ENCODE results near the gene TMOD1.

The TMOD1 gene

GRCh38 chr9:97478301-97478981 is 23.0 kb upstream of the TMOD1 start:
- no peak for ATAC-seq
- TF ChIP-seq BACH2 (CRISPR knock-in tag; IDR thresholded peaks at IDR 0.05; ENCODE audit: borderline replicate concordance) (no peak), POU6F1 (CRISPR knock-in tag; IDR thresholded peaks at IDR 0.05; ENCODE audit: borderline replicate concordance, low read depth) (no peak), TCF4 (CRISPR knock-in tag; IDR thresholded peaks at IDR 0.05; ENCODE audit: borderline replicate concordance) (no peak; the same call in 1 of the 2 replicates), ZC3H10 (CRISPR knock-in tag; IDR thresholded peaks at IDR 0.05) (no peak), GLIS3 (CRISPR knock-in tag; IDR thresholded peaks at IDR 0.05) (no peak), CREB5 (CRISPR knock-in tag; IDR thresholded peaks at IDR 0.05; ENCODE audit: low read depth) (no peak), SNAI2 (CRISPR knock-in tag; IDR thresholded peaks at IDR 0.05) (no peak), OSR1 (CRISPR knock-in tag; IDR thresholded peaks at IDR 0.05) (no peak), ZNF70 (CRISPR knock-in tag; IDR thresholded peaks at IDR 0.05) (no peak), ISL1 (CRISPR knock-in tag; IDR thresholded peaks at IDR 0.05) (no peak), ZFP30 (CRISPR knock-in tag; IDR thresholded peaks at IDR 0.05) (no peak), CSDC2 (CRISPR knock-in tag; IDR thresholded peaks at IDR 0.05) (no peak)

- TF ChIP-seq ZNF70 (CRISPR knock-in tag; IDR thresholded peaks at IDR 0.05), result no peak
- TF ChIP-seq ARNTL (CRISPR knock-in tag; IDR thresholded peaks at IDR 0.05; ENCODE audit: borderline replicate concordance, low read depth), result no peak
- TF ChIP-seq SNAI2 (CRISPR knock-in tag; IDR thresholded peaks at IDR 0.05), result no peak
- TF ChIP-seq CSDC2 (CRISPR knock-in tag; IDR thresholded peaks at IDR 0.05), result no peak
- no peak for TF ChIP-seq RARB (CRISPR knock-in tag; IDR thresholded peaks at IDR 0.05)
- no peak for TF ChIP-seq ESRRG (CRISPR knock-in tag; IDR thresholded peaks at IDR 0.05)
- no peak for TF ChIP-seq ZNF8 (CRISPR knock-in tag; IDR thresholded peaks at IDR 0.05)
- TF ChIP-seq TOX (CRISPR knock-in tag; IDR thresholded peaks at IDR 0.05; ENCODE audit: borderline replicate concordance), result no peak
- no peak for TF ChIP-seq OSR1 (CRISPR knock-in tag; IDR thresholded peaks at IDR 0.05)
- no peak for TF ChIP-seq ZNF565 (CRISPR knock-in tag; conservative IDR thresholded peaks at IDR 0.05; ENCODE audit: low read depth)
- TF ChIP-seq ISL1 (CRISPR knock-in tag; IDR thresholded peaks at IDR 0.05), result no peak
- TF ChIP-seq GLIS3 (CRISPR knock-in tag; IDR thresholded peaks at IDR 0.05), result no peak
- ATAC-seq, result no peak
These were observed 21.8 kb upstream of the TMOD1 start for GRCh38 chr9:97479496-97480159.

GRCh38 chr9:97480174-97480573 is 21.3 kb upstream of the TMOD1 start:
- no peak; the same call in 2 of the 3 replicates for ATAC-seq
- TF ChIP-seq TSHZ2 (CRISPR knock-in tag; IDR thresholded peaks at IDR 0.05) (no peak), ZNF8 (CRISPR knock-in tag; IDR thresholded peaks at IDR 0.05) (no peak), ZC3H10 (CRISPR knock-in tag; IDR thresholded peaks at IDR 0.05) (no peak), ISL1 (CRISPR knock-in tag; IDR thresholded peaks at IDR 0.05) (no peak), ZNF565 (CRISPR knock-in tag; conservative IDR thresholded peaks at IDR 0.05; ENCODE audit: low read depth) (no peak), ESRRG (CRISPR knock-in tag; IDR thresholded peaks at IDR 0.05) (no peak), CSDC2 (CRISPR knock-in tag; IDR thresholded peaks at IDR 0.05) (no peak), ZFP30 (CRISPR knock-in tag; IDR thresholded peaks at IDR 0.05) (no peak), TOX (CRISPR knock-in tag; IDR thresholded peaks at IDR 0.05; ENCODE audit: borderline replicate concordance) (no peak), CREB5 (CRISPR knock-in tag; IDR thresholded peaks at IDR 0.05; ENCODE audit: low read depth) (no peak), GLIS3 (CRISPR knock-in tag; IDR thresholded peaks at IDR 0.05) (no peak), CSRNP3 (CRISPR knock-in tag; IDR thresholded peaks at IDR 0.05) (no peak), RARB (CRISPR knock-in tag; IDR thresholded peaks at IDR 0.05) (no peak), SNAI2 (CRISPR knock-in tag; IDR thresholded peaks at IDR 0.05) (no peak), OSR1 (CRISPR knock-in tag; IDR thresholded peaks at IDR 0.05) (no peak), BACH2 (CRISPR knock-in tag; IDR thresholded peaks at IDR 0.05; ENCODE audit: borderline replicate concordance) (no peak)

Data from SK-N-SH treated with all-trans-retinoic acid at 6 μM for 48 hours (cell line).